Fibroblast of lung (primary cell): Measurements from ENCODE around the gene VRK2.

Source experiments
- EZH2 ChIP-seq: IDR thresholded peaks from 2 replicates; pipeline ENCODE4 v1.5.1; 2012; ENCODE audit warnings: low read length, control low read depth, mild to moderate bottlenecking; ENCODE audit errors: missing control alignments
- TF ChIP-seq, protein P1 (sequence below), 2 donors: IDR thresholded peaks in 1 of 2; conservative IDR thresholded peaks in 1 of 2; 1 replicate in 1 of 2; 2 replicates in 1 of 2; pipeline ENCODE4 v1.5.1; 2011 to 2012; ENCODE audit warnings: low read length in 2 of 2, control low read depth in 1 of 2, inconsistent platforms in 1 of 2, low read depth in 1 of 2, mild to moderate bottlenecking in 1 of 2

DNA sequence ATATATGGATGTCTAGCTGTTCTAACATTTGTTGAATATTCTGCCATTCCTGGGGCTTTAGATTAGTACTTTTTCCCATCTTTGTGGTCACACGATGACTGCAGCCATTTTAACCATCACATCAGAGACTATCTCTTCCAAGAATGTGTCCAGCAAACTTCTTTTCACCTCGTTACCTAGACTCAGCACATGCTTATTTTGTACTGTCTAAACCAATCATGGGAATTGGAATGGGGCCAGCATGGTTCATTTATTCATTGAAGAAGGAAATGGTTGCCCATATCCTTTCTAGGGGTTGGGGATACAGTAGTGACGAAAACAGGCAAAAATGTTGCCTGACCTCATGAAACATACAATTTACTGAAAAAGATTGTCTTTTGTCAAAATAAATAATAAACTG, 2.5 kb upstream of the VRK2 start:
- TF ChIP-seq, protein P1, sequence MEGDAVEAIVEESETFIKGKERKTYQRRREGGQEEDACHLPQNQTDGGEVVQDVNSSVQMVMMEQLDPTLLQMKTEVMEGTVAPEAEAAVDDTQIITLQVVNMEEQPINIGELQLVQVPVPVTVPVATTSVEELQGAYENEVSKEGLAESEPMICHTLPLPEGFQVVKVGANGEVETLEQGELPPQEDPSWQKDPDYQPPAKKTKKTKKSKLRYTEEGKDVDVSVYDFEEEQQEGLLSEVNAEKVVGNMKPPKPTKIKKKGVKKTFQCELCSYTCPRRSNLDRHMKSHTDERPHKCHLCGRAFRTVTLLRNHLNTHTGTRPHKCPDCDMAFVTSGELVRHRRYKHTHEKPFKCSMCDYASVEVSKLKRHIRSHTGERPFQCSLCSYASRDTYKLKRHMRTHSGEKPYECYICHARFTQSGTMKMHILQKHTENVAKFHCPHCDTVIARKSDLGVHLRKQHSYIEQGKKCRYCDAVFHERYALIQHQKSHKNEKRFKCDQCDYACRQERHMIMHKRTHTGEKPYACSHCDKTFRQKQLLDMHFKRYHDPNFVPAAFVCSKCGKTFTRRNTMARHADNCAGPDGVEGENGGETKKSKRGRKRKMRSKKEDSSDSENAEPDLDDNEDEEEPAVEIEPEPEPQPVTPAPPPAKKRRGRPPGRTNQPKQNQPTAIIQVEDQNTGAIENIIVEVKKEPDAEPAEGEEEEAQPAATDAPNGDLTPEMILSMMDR (conservative IDR thresholded peaks at IDR 0.05 in 1 of 2, IDR thresholded peaks at IDR 0.05 in 1 of 2; ENCODE audit: low read depth in 1 of 2, low read length in 2 of 2), result no peak
- no peak for TF ChIP-seq EZH2
